ENCODE results near the gene SMYD3. TPM values are rescaled to one million over a fixed set of nuclear protein-coding genes. Genes with fewer than 3 reads are reported as not detected.

The SMYD3 gene
- total and polyA plus RNA-seq, 10 donors, result 12.5 to 33.1 (median 21.0) TPM

DNA sequence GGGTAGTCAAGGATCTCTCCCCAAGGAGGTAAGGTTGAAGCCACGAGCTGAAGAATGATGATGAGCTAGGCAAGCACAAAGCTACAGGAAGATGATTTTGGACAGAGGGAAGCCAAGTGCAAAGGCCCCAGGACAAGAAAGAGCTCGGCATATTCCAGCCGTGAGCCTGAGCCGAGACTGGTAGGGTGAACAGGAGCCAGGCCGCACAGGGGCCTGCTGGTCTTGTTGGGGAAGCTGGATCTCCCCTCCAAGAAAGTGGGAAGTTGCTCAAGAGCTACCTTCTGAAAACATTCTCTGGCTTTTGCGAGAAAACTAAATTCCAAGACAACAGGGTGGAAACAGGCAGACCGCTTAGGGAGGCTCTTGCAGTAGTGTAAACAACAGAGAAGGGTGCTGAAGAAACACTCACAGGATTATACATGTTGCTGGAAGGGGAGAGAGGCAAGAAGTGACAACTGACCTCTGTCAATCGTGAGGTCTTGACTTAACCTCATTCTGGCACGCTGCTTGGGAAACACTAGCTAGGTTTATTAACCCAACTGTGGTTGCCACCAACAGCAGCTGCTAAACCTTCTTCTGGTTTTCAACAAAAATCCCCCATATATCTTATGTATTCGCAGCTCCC is 625.2 kb downstream of the SMYD3 start:
- intact Hi-C loops (cut with DNase I; ENCODE audit: low total_unique reads), result no loop called here
- H3K4me1 ChIP-seq, result peaks cover 0 to 3% (median 0%) of the 10 kb centered on the region in 6 donors
- H3K4me3 ChIP-seq, result no peak overlapping the region
- TF ChIP-seq POLR2AphosphoS5 (IDR thresholded peaks at IDR 0.05), result no peak
- TF ChIP-seq POLR2A (IDR thresholded peaks at IDR 0.05), result no peak
- TF ChIP-seq, protein P1, sequence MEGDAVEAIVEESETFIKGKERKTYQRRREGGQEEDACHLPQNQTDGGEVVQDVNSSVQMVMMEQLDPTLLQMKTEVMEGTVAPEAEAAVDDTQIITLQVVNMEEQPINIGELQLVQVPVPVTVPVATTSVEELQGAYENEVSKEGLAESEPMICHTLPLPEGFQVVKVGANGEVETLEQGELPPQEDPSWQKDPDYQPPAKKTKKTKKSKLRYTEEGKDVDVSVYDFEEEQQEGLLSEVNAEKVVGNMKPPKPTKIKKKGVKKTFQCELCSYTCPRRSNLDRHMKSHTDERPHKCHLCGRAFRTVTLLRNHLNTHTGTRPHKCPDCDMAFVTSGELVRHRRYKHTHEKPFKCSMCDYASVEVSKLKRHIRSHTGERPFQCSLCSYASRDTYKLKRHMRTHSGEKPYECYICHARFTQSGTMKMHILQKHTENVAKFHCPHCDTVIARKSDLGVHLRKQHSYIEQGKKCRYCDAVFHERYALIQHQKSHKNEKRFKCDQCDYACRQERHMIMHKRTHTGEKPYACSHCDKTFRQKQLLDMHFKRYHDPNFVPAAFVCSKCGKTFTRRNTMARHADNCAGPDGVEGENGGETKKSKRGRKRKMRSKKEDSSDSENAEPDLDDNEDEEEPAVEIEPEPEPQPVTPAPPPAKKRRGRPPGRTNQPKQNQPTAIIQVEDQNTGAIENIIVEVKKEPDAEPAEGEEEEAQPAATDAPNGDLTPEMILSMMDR (IDR thresholded peaks at IDR 0.05 in 8 of 11, conservative IDR thresholded peaks at IDR 0.05 in 3 of 11), result no peak
- no peaks in the 10 kb centered on the region for H3K27me3 ChIP-seq (replicated peaks in 1 of 7)
- WGBS, 5 donors, result 52 to 81% (median 65%) methylated on average over 10 of the region's 10 CpGs
- DNase-seq, result no peak
- no peaks in the 10 kb centered on the region for H3K9me3 ChIP-seq
- peaks cover 0 to 4% (median 0%) of the 10 kb centered on the region in 6 donors for H3K36me3 ChIP-seq
- H3K27ac ChIP-seq, result no peak overlapping the region

DNA sequence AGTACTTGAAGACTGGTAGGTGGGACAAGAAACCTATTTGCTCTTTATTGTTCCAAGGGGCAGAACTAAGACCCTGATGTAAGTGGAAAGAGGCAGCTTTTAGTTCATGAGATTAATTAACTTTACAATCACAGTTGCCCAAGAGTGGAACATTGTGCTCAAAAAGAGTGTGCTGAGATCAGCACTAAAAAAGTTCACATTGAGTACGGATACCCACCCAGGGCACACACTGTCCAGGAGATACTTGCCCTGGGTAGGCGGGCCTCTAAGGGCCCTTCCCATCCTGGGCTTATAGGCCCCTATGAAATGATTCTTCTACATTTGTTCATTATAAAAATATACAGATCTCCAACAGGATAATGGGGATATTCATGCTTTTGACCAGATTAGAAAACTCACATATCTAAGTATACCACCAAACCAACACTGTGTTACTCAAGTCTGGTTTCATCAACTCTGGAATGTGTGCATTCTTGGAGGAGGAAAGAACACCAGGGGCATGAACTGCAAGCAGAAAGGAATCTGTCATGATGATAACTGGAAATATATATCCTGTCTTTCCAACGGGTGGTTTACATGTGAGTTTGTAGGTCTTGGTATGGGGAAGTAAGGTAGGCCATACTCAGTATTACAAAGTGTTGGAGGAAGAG is 626.2 kb downstream of the SMYD3 start:
- intact Hi-C loops (cut with DNase I; ENCODE audit: low total_unique reads), result no loop called here
- H3K4me3 ChIP-seq, result no peak overlapping the region
- TF ChIP-seq, protein P1 (IDR thresholded peaks at IDR 0.05 in 8 of 11, conservative IDR thresholded peaks at IDR 0.05 in 3 of 11), result no peak
- TF ChIP-seq POLR2AphosphoS5 (IDR thresholded peaks at IDR 0.05), result no peak
- no peak for TF ChIP-seq POLR2A (IDR thresholded peaks at IDR 0.05)
- H3K27me3 ChIP-seq (replicated peaks in 1 of 7), result no peaks in the 10 kb centered on the region
- H3K27ac ChIP-seq, result no peak overlapping the region
- H3K9me3 ChIP-seq, result no peaks in the 10 kb centered on the region
- H3K4me1 ChIP-seq, result peaks cover 0 to 6% (median 0%) of the 10 kb centered on the region in 6 donors
- H3K36me3 ChIP-seq, result peaks cover 0 to 4% (median 0%) of the 10 kb centered on the region in 6 donors
- 80 to 86% (median 82%) methylated on average over 3 of the region's 3 CpGs for WGBS, 5 donors
- no peak for DNase-seq

DNA sequence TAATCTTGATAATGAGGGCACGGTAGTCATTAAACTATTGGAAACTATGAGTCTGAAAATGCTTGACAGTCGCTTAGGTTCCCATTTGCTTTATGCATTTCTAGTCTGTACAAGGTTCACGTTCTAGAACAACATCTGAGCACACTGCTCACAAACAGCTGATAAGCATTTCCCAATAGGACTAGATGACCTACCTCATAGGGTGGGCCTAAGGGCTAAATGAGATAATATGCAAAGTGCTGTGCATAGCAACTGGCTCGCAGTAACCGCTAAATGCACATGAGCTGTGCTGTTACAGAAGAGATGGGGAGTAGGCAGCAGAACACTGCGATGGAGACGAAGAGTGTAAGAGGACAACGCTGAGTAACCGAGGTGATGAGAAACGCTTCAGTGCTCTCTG is 628.0 kb downstream of the SMYD3 start:
- TF ChIP-seq POLR2AphosphoS5 (IDR thresholded peaks at IDR 0.05) (no peak), POLR2A (IDR thresholded peaks at IDR 0.05) (no peak)
- TF ChIP-seq, protein P1 (IDR thresholded peaks at IDR 0.05 in 8 of 11, conservative IDR thresholded peaks at IDR 0.05 in 3 of 11), result no peak
- intact Hi-C loops (cut with DNase I; ENCODE audit: low total_unique reads), result no loop called here
- no peaks in the 10 kb centered on the region for H3K9me3 ChIP-seq
- H3K4me1 ChIP-seq, result peaks cover 0 to 21% (median 3%) of the 10 kb centered on the region in 6 donors
- no peaks in the 10 kb centered on the region for H3K36me3 ChIP-seq
- DNase-seq, result no peak
- WGBS, 5 donors, result 94 to 96% (median 96%) methylated on average over 10 of the region's 10 CpGs
- H3K4me3 ChIP-seq, result no peak overlapping the region
- H3K27ac ChIP-seq, result no peak overlapping the region
- H3K27me3 ChIP-seq (replicated peaks in 1 of 7), result no peaks in the 10 kb centered on the region

- no peak overlapping the region for H3K27ac ChIP-seq
- intact Hi-C loops (cut with DNase I; ENCODE audit: low total_unique reads), result no loop called here
- 76 to 90% (median 86%) methylated on average over 3 of the region's 3 CpGs for WGBS, 5 donors
- no peaks in the 10 kb centered on the region for H3K36me3 ChIP-seq
- H3K27me3 ChIP-seq (replicated peaks in 1 of 7), result no peaks in the 10 kb centered on the region
- H3K9me3 ChIP-seq, result no peaks in the 10 kb centered on the region
- no peak for TF ChIP-seq POLR2AphosphoS5 (IDR thresholded peaks at IDR 0.05)
- no peak for TF ChIP-seq POLR2A (IDR thresholded peaks at IDR 0.05)
- TF ChIP-seq, protein P1 (IDR thresholded peaks at IDR 0.05 in 8 of 11, conservative IDR thresholded peaks at IDR 0.05 in 3 of 11), result no peak
- H3K4me1 ChIP-seq, result peaks cover 0 to 21% (median 3%) of the 10 kb centered on the region in 6 donors
- H3K4me3 ChIP-seq, result no peak overlapping the region
- DNase-seq, result no peak
Measured at GRCh38 chr1:245878585-245878984, 628.5 kb downstream of the SMYD3 start.

Measured in spleen (tissue), 11 donors.